HepG2 (cell line): ENCODE data around the gene DPAGT1. TPM values are rescaled to one million over a fixed set of nuclear protein-coding genes. Genes with fewer than 3 reads are reported as not detected.
A peak's percentile ranks its signal among the peaks of the same experiment; 100 is the strongest.

Source experiments
- ARID2 ChIP-seq: sonication (generic); formaldehyde crosslinking; IDR thresholded peaks from 2 replicates; pipeline ENCODE4 v1.8.1; 2022; ENCODE audit warnings: mild to moderate bottlenecking, missing genetic modification reagents, borderline replicate concordance
- BATF2 ChIP-seq: sonication (generic); formaldehyde crosslinking; IDR thresholded peaks from 2 replicates; pipeline ENCODE4 v1.8.0; 2022; ENCODE audit warnings: mild to moderate bottlenecking, missing genetic modification reagents, moderate library complexity
- CBX2 ChIP-seq, 2 experiments: fragments of 200-600 bp in 1 of 2; sonication (generic); formaldehyde crosslinking in 1 of 2; IDR thresholded peaks; 2 replicates each; pipeline versions ENCODE4 v1.7.0 to v1.8.1; 2018 to 2022; ENCODE audit warnings: low read depth in 2 of 2, low read length in 1 of 2, mild to moderate bottlenecking in 1 of 2, missing genetic modification reagents in 1 of 2
- CBX5 ChIP-seq: sonication (generic); formaldehyde crosslinking; IDR thresholded peaks from 2 replicates; pipeline ENCODE4 v1.4.0; 2020; ENCODE audit warnings: missing genetic modification reagents, borderline replicate concordance
- CCDC6 ChIP-seq: sonication (generic); formaldehyde crosslinking; IDR thresholded peaks from 2 replicates; pipeline ENCODE4 v1.8.1; 2022; ENCODE audit warnings: mild to moderate bottlenecking, missing genetic modification reagents, moderate library complexity
- DPF2 ChIP-seq: sonication (generic); formaldehyde crosslinking; IDR thresholded peaks from 2 replicates; pipeline ENCODE4 v1.4.0; 2020; ENCODE audit warnings: mild to moderate bottlenecking, low read depth, missing genetic modification reagents, borderline replicate concordance
- GLI4 ChIP-seq: sonication (generic); formaldehyde crosslinking; IDR thresholded peaks from 2 replicates; pipeline ENCODE4 v1.5.1; 2020; ENCODE audit warnings: missing genetic modification reagents, mild to moderate bottlenecking, moderate library complexity, borderline replicate concordance
- HIC2 ChIP-seq: sonication (generic); formaldehyde crosslinking; IDR thresholded peaks from 2 replicates; pipeline ENCODE4 v1.9.0; 2022; ENCODE audit warnings: low read depth, missing genetic modification reagents
- HINFP ChIP-seq: sonication (generic); formaldehyde crosslinking; IDR thresholded peaks from 2 replicates; pipeline ENCODE4 v1.4.0; 2020; ENCODE audit warnings: low read depth, mild to moderate bottlenecking, missing genetic modification reagents
- MTF2 ChIP-seq: sonication (generic); formaldehyde crosslinking; IDR thresholded peaks from 2 replicates; pipeline ENCODE4 v1.5.0; 2020; ENCODE audit warnings: missing genetic modification reagents, borderline replicate concordance
- NFYC ChIP-seq: IDR thresholded peaks from 2 replicates; pipeline ENCODE4 v1.6.1; 2016; ENCODE audit warnings: missing genetic modification reagents, missing compliant biosample characterization
- NPAS2 ChIP-seq: sonication (generic); formaldehyde crosslinking; IDR thresholded peaks from 2 replicates; pipeline ENCODE4 v1.8.0; 2022; ENCODE audit warnings: mild to moderate bottlenecking, missing genetic modification reagents, borderline replicate concordance
- RBM22 ChIP-seq: fragments of 200-400 bp; formaldehyde crosslinking; optimal IDR thresholded peaks from 2 replicates; pipeline ENCODE3; 2017; ENCODE audit warnings: mild to moderate bottlenecking, low read length, moderate library complexity
- RFXAP ChIP-seq: sonication (generic); formaldehyde crosslinking; IDR thresholded peaks from 2 replicates; pipeline ENCODE4 v1.4.0; 2020; ENCODE audit warnings: missing genetic modification reagents, borderline replicate concordance
- TMF1 ChIP-seq: sonication (generic); formaldehyde crosslinking; IDR thresholded peaks from 2 replicates; pipeline ENCODE4 v1.8.1; 2022; ENCODE audit warnings: low read depth, missing genetic modification reagents
- ZHX2 ChIP-seq, 2 experiments: sonication (generic) in 1 of 2; formaldehyde crosslinking in 1 of 2; IDR thresholded peaks; 2 replicates each; pipeline versions ENCODE4 v1.6.1 to v1.9.0; 2014 to 2022; ENCODE audit warnings: antibody characterized with exemption in 1 of 2, borderline replicate concordance in 1 of 2, inconsistent platforms in 1 of 2, low read depth in 1 of 2, missing genetic modification reagents in 1 of 2
- ZNF274 ChIP-seq: sonication (generic); formaldehyde crosslinking; IDR thresholded peaks from 2 replicates; pipeline ENCODE4 v1.5.1; 2020; ENCODE audit warnings: mild to moderate bottlenecking, missing genetic modification reagents
- polyA plus RNA-seq, 8 experiments: library from polyadenylated mRNA; depleted of rRNA in 3 of 8; stranded (reverse) in 7 of 8; unstranded in 1 of 8; fragments of >200 nt; fragmentation: Illumina TruSeq in 4 of 8; extraction: Trizol in 4 of 8; gene quantifications; 2 replicates each; pipeline versions ENCODE4 v1.2.1 to v1.2.3, GENCODE V29; 2011 to 2016; ENCODE audit warnings: low read depth in 4 of 8, missing spikeins in 1 of 8, mixed read lengths in 1 of 8; ENCODE audit not compliant: insufficient read depth in 1 of 8
- total RNA-seq, 5 experiments: library from RNA; depleted of rRNA; stranded (reverse); fragments of >200 nt; fragmentation: Illumina TruSeq; extraction: Trizol; gene quantifications; 2 replicates each; pipeline ENCODE4 v1.2.3, GENCODE V29; 2016; ENCODE audit warnings: low read depth in 1 of 5

DPAGT1 gene
- total and polyA plus RNA-seq, 2 of the 13 experiments (the other 11 are each of a cell fraction or from before 2014, with no cell fraction given), result 37.6 to 70.7 TPM

- TF ChIP-seq ARID2 (peak; percentile 95), ZNF274 (CRISPR knock-in tag) (peak; percentile 92), RFXAP (CRISPR knock-in tag) (peak; percentile 90), ZHX2 (IDR thresholded peaks at IDR 0.05; ENCODE audit: low read depth) (no peak), ZHX2 (CRISPR knock-in tag; IDR thresholded peaks at IDR 0.05; ENCODE audit: borderline replicate concordance) (peak; percentile 77; the same call in 1 of the 2 replicates), CCDC6 (CRISPR knock-in tag) (peak; percentile 88), CBX5 (CRISPR knock-in tag) (peak; percentile 35; the same call in 1 of the 2 replicates), HIC2 (peak; percentile 80; the same call in 1 of the 2 replicates), HINFP (CRISPR knock-in tag) (peak; percentile 68), NPAS2 (no peak), CBX2 (IDR thresholded peaks at IDR 0.05; ENCODE audit: low read depth, low read length) (no peak), CBX2 (CRISPR knock-in tag; IDR thresholded peaks at IDR 0.05; ENCODE audit: low read depth) (no peak), BATF2 (peak; percentile 38; the same call in 1 of the 2 replicates), GLI4 (CRISPR knock-in tag) (peak; percentile 86; the same call in 1 of the 2 replicates), RBM22 (peak; percentile 59), NFYC (CRISPR knock-in tag) (peak; percentile 95), DPF2 (CRISPR knock-in tag) (no peak), MTF2 (CRISPR knock-in tag) (peak; percentile 93; the same call in 1 of the 2 replicates), TMF1 (CRISPR knock-in tag) (peak; percentile 97; the same call in 1 of the 2 replicates)
Measured at GRCh38 chr11:119095066-119095880, 6.4 kb downstream of the DPAGT1 start (continued).
